ENCODE measurements around the gene PDCD1. TPM values are rescaled to one million over a fixed set of nuclear protein-coding genes. Genes with fewer than 3 reads are reported as not detected.
A peak's percentile ranks its signal among the peaks of the same experiment; 100 is the strongest.

The PDCD1 gene
- total and polyA plus RNA-seq, 2 of the 13 experiments (the other 11 are each of a cell fraction or from before 2014, with no cell fraction given) = 0.04 TPM; not detected in 1

- no peak; the same call in 1 of the 2 replicates for TF ChIP-seq ZNF710 (CRISPR knock-in tag; IDR thresholded peaks at IDR 0.05; ENCODE audit: borderline replicate concordance)
- TF ChIP-seq ZNF598 (CRISPR knock-in tag; IDR thresholded peaks at IDR 0.05; ENCODE audit: borderline replicate concordance) = peak; percentile 96
- peak; percentile 42; the same call in 1 of the 2 replicates for TF ChIP-seq BHLHE40 (IDR thresholded peaks at IDR 0.05; ENCODE audit: low read length)
- TF ChIP-seq BRCA1 (CRISPR knock-in tag; IDR thresholded peaks at IDR 0.05) = peak; percentile 95
- no peak; the same call in 1 of the 2 replicates for TF ChIP-seq ATF6 (CRISPR knock-in tag; conservative IDR thresholded peaks at IDR 0.05)
- TF ChIP-seq YEATS4 (CRISPR knock-in tag; IDR thresholded peaks at IDR 0.05; ENCODE audit: borderline replicate concordance) = peak; percentile 99
- TF ChIP-seq MLXIP (CRISPR knock-in tag; IDR thresholded peaks at IDR 0.05; ENCODE audit: borderline replicate concordance) = peak; percentile 88
- TF ChIP-seq GZF1 (CRISPR knock-in tag; IDR thresholded peaks at IDR 0.05) = 0 out of 2 replicates have a peak, but pooled peaks have one; percentile 85
- peak; percentile 97 for TF ChIP-seq ZNF772 (CRISPR knock-in tag; IDR thresholded peaks at IDR 0.05)
- peak; percentile 91 for TF ChIP-seq RBFOX2 (IDR thresholded peaks at IDR 0.05; ENCODE audit: low read depth, low read length)
- TF ChIP-seq HOXA7 (CRISPR knock-in tag; IDR thresholded peaks at IDR 0.05) = no peak
- TF ChIP-seq ZMYM2 (CRISPR knock-in tag; IDR thresholded peaks at IDR 0.05) = peak; percentile 93
- TF ChIP-seq DPF2 (CRISPR knock-in tag; IDR thresholded peaks at IDR 0.05; ENCODE audit: borderline replicate concordance, low read depth) = no peak
- TF ChIP-seq ESRRA (CRISPR knock-in tag; IDR thresholded peaks at IDR 0.05; ENCODE audit: low read depth) = peak; percentile 94
- no peak for TF ChIP-seq ZFP36L2 (CRISPR knock-in tag; IDR thresholded peaks at IDR 0.05)
- peak; percentile 89 for TF ChIP-seq ZHX1 (CRISPR knock-in tag; IDR thresholded peaks at IDR 0.05; ENCODE audit: low read depth)
- peak; percentile 93 for TF ChIP-seq MYC (CRISPR knock-in tag; IDR thresholded peaks at IDR 0.05; ENCODE audit: borderline replicate concordance)
These were observed 49.8 kb downstream of the PDCD1 start, which contains the start of gene NEU4 (continued) for GRCh38 chr2:241808721-241809382.
